PC-3 (cell line): ENCODE measurements around the gene MTG1. TPM values are rescaled to one million over a fixed set of nuclear protein-coding genes. Genes with fewer than 3 reads are reported as not detected.

Source experiments
- ATAC-seq: fragments of 200-7000 bp; cut with Tn5 transposase; 2 replicates; pipeline ENCODE4 v1.9.1; 2020; ENCODE audit warnings: mild to moderate bottlenecking, moderate library complexity
- BruUV-seq: library from RNA; stranded (reverse); fragments of 400-500 nt; replicated peaks from 2 replicates; lab custom pipeline; 2021; lab: Mats Ljungman, UMichigan
- CTCF ChIA-PET: fragments of 300-600 bp; sonication (Branson Sonifier 250); formaldehyde crosslinking; loops from one replicate; lab custom pipeline; 2022; ENCODE audit warnings: antibody characterized with exemption; lab: Charles Lee
- POLR2A ChIA-PET: fragments of 300-600 bp; sonication (Branson Sonifier 250); formaldehyde crosslinking; loops from one replicate; lab custom pipeline; 2022; ENCODE audit warnings: antibody characterized with exemption; ENCODE audit not compliant: unreplicated experiment; lab: Charles Lee
- DNase-seq: peaks from one replicate; pipeline ENCODE4 v3.0.0-alpha.2; 2015
- H2AFZ ChIP-seq: fragments of 300-600 bp; sonication (generic); 2 replicates; pipeline ENCODE4 v1.6.0; 2016; ENCODE audit warnings: antibody characterized with exemption, low read length
- H3F3A ChIP-seq: fragments of 300-600 bp; sonication (generic); one replicate; pipeline ENCODE4 v1.6.0; 2017; ENCODE audit warnings: antibody characterized with exemption, low read length, control low read depth, mild to moderate bottlenecking; ENCODE audit not compliant: unreplicated experiment
- H3K27ac ChIP-seq: fragments of 300-600 bp; sonication (generic); 2 replicates; pipeline ENCODE4 v1.5.1; 2016; ENCODE audit warnings: mild to moderate bottlenecking, low read length
- H3K27me3 ChIP-seq: fragments of 300-600 bp; sonication (generic); 2 replicates; pipeline ENCODE4 v1.6.1; 2016; ENCODE audit warnings: low read length, mixed read lengths
- H3K36me3 ChIP-seq: fragments of 300-600 bp; sonication (generic); 2 replicates; pipeline ENCODE4 v1.6.1; 2016; ENCODE audit warnings: low read depth, mixed run types, low read length, mixed read lengths
- H3K4me1 ChIP-seq: fragments of 300-600 bp; sonication (generic); 2 replicates; pipeline ENCODE4 v1.5.1; 2016; ENCODE audit warnings: low read length; ENCODE audit not compliant: insufficient read depth
- H3K4me2 ChIP-seq: fragments of 300-600 bp; sonication (generic); 2 replicates; pipeline ENCODE4 v1.6.0; 2016; ENCODE audit warnings: low read length
- H3K4me3 ChIP-seq: fragments of 300-600 bp; sonication (generic); 2 replicates; pipeline ENCODE4 v1.5.1; 2016; ENCODE audit warnings: mild to moderate bottlenecking, low read length, mixed read lengths
- H3K79me2 ChIP-seq: fragments of 300-600 bp; sonication (generic); 2 replicates; pipeline ENCODE4 v1.6.1; 2017; ENCODE audit warnings: low read length, mixed read lengths
- H3K9ac ChIP-seq: fragments of 300-600 bp; sonication (generic); 2 replicates; pipeline ENCODE4 v1.6.0; 2016; ENCODE audit warnings: mild to moderate bottlenecking, low read length
- H3K9me2 ChIP-seq: fragments of 300-600 bp; sonication (generic); replicated peaks from 2 replicates; pipeline ENCODE4 v1.6.1; 2016; ENCODE audit warnings: mixed run types, low read length, mixed read lengths
- H3K9me3 ChIP-seq: fragments of 300-600 bp; sonication (generic); 2 replicates; pipeline ENCODE4 v1.6.1; 2016; ENCODE audit warnings: low read length, mixed read lengths
- H4K20me1 ChIP-seq: fragments of 300-600 bp; sonication (generic); 2 replicates; pipeline ENCODE4 v1.6.1; 2016; ENCODE audit warnings: low read length, mixed read lengths
- CTCF ChIP-seq: fragments of 300-600 bp; sonication (generic); conservative IDR thresholded peaks from 2 replicates; pipeline ENCODE4 v1.5.1; 2017; ENCODE audit warnings: antibody characterized with exemption, low read depth, mild to moderate bottlenecking, low read length
- EZH2 ChIP-seq: fragments of 300-600 bp; sonication (generic); IDR thresholded peaks from one replicate; pipeline ENCODE4 v1.6.1; 2017; ENCODE audit warnings: antibody characterized with exemption, mild to moderate bottlenecking, low read length; ENCODE audit not compliant: unreplicated experiment
- EZH2phosphoT487 ChIP-seq: fragments of 300-600 bp; sonication (generic); IDR thresholded peaks from 2 replicates; pipeline ENCODE4 v1.6.1; 2018; ENCODE audit warnings: mild to moderate bottlenecking, antibody characterized with exemption, low read length, borderline replicate concordance
- intact Hi-C: fragments of 100-400 bp; cut with micrococcal nuclease; formaldehyde crosslinking; loops from 2 replicates; pipeline ENCODE4 v1.9.0; 2023
- total RNA-seq: library from RNA; depleted of rRNA; stranded (reverse); fragments of >200 nt; gene quantifications from 2 replicates; pipeline ENCODE4 v1.2.3, GENCODE V29; 2014

MTG1 gene
- total RNA-seq, 1 experiment from 2014 or later = 39.4 TPM

GRCh38 chr10:133441780-133442179, 47.8 kb downstream of the MTG1 start:
- no peak for TF ChIP-seq EZH2phosphoT487
- Histone ChIP-seq H3K9me3 (no peaks in the 10 kb centered on the region), H3F3A (no peaks in the 10 kb centered on the region), H3K79me2 (no peaks in the 10 kb centered on the region), H3K4me1 (no peaks in the 10 kb centered on the region), H3K27ac (no peak overlapping the region), H2AFZ (no peak overlapping the region), H3K9me2 (no peaks in the 10 kb centered on the region), H3K9ac (no peak overlapping the region), H3K27me3 (no peaks in the 10 kb centered on the region), H3K36me3 (no peaks in the 10 kb centered on the region), H3K4me3 (no peak overlapping the region), H4K20me1 (no peaks in the 10 kb centered on the region), H3K4me2 (no peak overlapping the region)
- no peak for DNase-seq
- no peak for ATAC-seq
- ChIA-PET POLR2A (no interaction called here), CTCF (no interaction called here)
- intact Hi-C loops = no loop called here
- no TSS peak for BruUV-seq

- TF ChIP-seq CTCF (no peak), EZH2phosphoT487 (no peak), EZH2 (no peak)
- POLR2A ChIA-PET = no interaction called here
Measured at GRCh38 chr10:133442191-133442966, 48.4 kb downstream of the MTG1 start.

GRCh38 chr10:133442967-133443924, 49.3 kb downstream of the MTG1 start:
- no peaks in the 10 kb centered on the region for H3K4me1 ChIP-seq

More at GRCh38 chr10:133442191-133442966, 48.4 kb downstream of the MTG1 start:
- Histone ChIP-seq H3K9ac (no peak overlapping the region), H3K4me1 (no peaks in the 10 kb centered on the region), H3K4me2 (no peak overlapping the region), H2AFZ (no peak overlapping the region), H3K9me3 (0 out of 2 replicates have a peak, but pooled peaks cover 3% of the 10 kb centered on the region), H3K79me2 (no peaks in the 10 kb centered on the region), H3K9me2 (no peaks in the 10 kb centered on the region), H3K27ac (no peak overlapping the region), H3K27me3 (no peaks in the 10 kb centered on the region), H3K36me3 (no peaks in the 10 kb centered on the region; the same call in 1 of the 2 replicates), H3K4me3 (no peak overlapping the region), H4K20me1 (no peaks in the 10 kb centered on the region), H3F3A (no peaks in the 10 kb centered on the region)
- ATAC-seq (peak; percentile 37; the same call in 1 of the 2 replicates), DNase-seq (no peak)
- BruUV-seq = no TSS peak
- CTCF ChIA-PET = no interaction called here
- intact Hi-C loops = no loop called here

More at GRCh38 chr10:133442967-133443924, 49.3 kb downstream of the MTG1 start:
- H3K27me3 ChIP-seq = no peaks in the 10 kb centered on the region
- intact Hi-C loops = no loop called here
- no TSS peak for BruUV-seq
- DNase-seq (no peak), ATAC-seq (no peak)
- no peaks in the 10 kb centered on the region; the same call in 1 of the 2 replicates for H3K36me3 ChIP-seq
- no peaks in the 10 kb centered on the region for H3K9me2 ChIP-seq
- CTCF ChIA-PET = no interaction called here
- peaks cover 8% of the 10 kb centered on the region; the same call in 1 of the 2 replicates for H3K9me3 ChIP-seq
- no peak overlapping the region for H2AFZ ChIP-seq
- no peaks in the 10 kb centered on the region for H3F3A ChIP-seq
- H3K4me3 ChIP-seq = no peak overlapping the region
- no peak for TF ChIP-seq EZH2phosphoT487
- H3K4me2 ChIP-seq = no peak overlapping the region
- H4K20me1 ChIP-seq = no peaks in the 10 kb centered on the region
- no peak overlapping the region for H3K27ac ChIP-seq
- POLR2A ChIA-PET = no interaction called here
- no peak overlapping the region for H3K9ac ChIP-seq
- no peaks in the 10 kb centered on the region for H3K79me2 ChIP-seq
